ENCODE data around the gene CSMD2.

- no peak for TF ChIP-seq CTCF (conservative IDR thresholded peaks at IDR 0.05; ENCODE audit: low read length)
- no peak for TF ChIP-seq EZH2phosphoT487 (IDR thresholded peaks at IDR 0.05; ENCODE audit: borderline replicate concordance)
These were observed 179.4 kb downstream of the CSMD2 start for GRCh38 chr1:33985656-33986055.
